ENCODE data around the gene RPN1.
"Not testable (repeated sequence)": the region's sequence is repeated elsewhere in the genome, so short reads cannot be mapped to it uniquely, and the experiment has no call there.

RPN1 gene

DNA sequence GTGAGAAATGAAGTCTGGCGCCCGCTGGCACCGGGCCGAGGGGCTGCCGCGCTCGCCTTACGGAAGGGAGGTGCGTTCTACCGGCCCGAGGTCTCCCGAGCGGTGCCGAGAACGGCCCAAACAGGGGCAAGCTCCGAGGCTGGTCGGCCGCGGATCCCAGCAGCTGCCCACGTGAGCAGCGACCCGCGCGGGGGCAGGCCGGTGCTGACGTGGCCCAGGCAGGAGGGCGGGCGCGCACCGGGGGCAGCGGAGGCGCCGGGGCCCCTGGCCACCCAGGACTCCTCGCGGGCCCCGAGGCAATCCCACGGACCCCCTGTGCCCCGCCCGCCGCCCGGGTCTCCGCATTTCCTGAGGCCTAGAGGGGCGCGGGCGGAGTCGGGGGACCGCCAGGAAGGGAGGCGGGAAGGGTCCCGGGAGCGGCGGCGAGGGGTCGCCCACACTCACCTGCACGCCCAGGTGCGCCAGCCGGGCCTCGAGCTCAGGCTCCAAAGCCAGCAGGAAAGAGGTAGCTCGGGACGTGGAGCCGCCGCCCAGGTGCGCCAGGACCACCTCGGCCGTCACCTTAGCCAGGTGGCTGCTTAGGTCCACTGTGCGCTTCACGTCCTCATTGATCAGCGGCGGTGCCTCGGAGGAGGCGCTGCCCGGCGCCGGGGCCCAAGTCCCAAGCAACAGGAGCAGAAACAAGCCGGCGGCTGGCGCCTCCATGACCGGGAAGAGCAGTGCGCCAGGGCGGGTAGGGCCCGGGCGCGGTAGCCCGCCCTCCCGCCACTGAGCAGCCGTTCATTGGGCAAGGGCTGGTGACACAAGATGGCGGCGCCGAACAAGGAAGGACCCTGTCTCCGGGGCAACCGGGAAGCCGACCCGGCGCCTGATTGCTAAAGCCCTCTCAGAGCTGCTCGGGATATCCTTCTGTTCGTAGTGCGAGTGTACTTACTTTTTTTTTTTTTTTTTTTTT lies at the start of gene RPN1:
TSS of gene RPN1 (minus strand) at position 723 of the 955 bp plus-strand sequence. CDS start at position 705, 18 bp downstream.
- peak within 1 kb of the TSS; percentile 83 for H3K4me3 Mint-ChIP-seq
- no peaks in the 10 kb centered on the region for H3K27me3 Mint-ChIP-seq
- no peaks in the 10 kb centered on the region for H3K9me3 Mint-ChIP-seq
- H3K27ac Mint-ChIP-seq = peak within 1 kb of the TSS; percentile 92
- peaks cover 45% of the 10 kb centered on the region for H3K4me1 Mint-ChIP-seq
- H3K36me3 Mint-ChIP-seq = peaks cover 15% of the 10 kb centered on the region
- CTCF ChIA-PET = interaction anchor here (0.5 to 2.2 kb wide), 6 partner anchors 10 to 560 kb away, joined by 3 to 9 read pairs (median 4); no protein-coding TSS in a partner anchor
- DNase-seq = peak; percentile 98

DNA sequence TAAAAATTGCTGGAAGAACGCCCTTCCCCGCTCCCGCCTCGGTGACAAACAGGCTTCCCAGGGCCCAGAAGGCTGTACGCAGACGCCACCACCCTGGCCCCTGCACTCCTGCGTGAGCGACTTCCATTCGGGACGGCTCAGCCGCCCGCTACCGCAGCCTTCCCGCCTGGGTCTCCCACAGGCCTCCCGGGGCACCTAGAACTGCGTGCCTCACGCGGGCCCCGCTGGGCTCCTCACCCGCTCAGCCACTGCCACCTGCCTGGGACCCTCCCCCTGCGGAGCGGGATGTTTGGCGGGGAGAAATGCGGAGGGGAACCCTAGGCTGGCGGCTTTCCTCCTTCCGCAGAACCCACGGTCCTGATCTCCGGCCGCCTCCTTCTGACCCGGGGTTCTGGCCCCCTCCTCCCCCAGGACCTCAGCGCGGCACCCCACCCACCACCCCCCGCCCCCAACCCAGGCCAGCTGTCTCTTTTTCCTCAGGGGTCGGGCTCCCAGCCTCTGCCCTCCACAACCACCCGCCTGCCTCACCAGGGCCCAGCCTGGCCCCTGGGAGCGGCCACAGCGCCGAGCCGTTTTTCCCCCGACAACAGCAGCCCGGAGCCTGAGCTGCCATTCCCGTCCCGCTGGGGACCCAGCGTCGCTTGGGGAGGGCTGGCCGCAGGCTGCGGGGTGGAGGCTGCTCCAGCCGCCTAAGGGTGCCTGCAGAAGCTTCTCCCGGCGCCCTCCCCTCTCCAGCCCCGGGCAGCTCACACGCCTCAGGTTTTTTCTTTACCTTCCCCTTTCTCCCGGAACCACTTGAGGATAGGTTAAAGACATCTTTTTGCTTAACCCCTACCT lies 47.8 kb upstream of the RPN1 start:
- Mint-ChIP-seq H3K4me3 (peak overlapping the region; percentile 66), H3K27ac (no peak overlapping the region), H3K36me3 (no peaks in the 10 kb centered on the region), H3K4me1 (peaks cover 10% of the 10 kb centered on the region), H3K9me3 (no peaks in the 10 kb centered on the region), H3K27me3 (peaks cover 44% of the 10 kb centered on the region)
- CTCF ChIA-PET = interaction anchor here (1.5 to 3.3 kb wide), 2 partner anchors 17 to 19 kb away, joined by 3 to 10 read pairs; no protein-coding TSS in a partner anchor
- DNase-seq = peak; percentile 31

DNA sequence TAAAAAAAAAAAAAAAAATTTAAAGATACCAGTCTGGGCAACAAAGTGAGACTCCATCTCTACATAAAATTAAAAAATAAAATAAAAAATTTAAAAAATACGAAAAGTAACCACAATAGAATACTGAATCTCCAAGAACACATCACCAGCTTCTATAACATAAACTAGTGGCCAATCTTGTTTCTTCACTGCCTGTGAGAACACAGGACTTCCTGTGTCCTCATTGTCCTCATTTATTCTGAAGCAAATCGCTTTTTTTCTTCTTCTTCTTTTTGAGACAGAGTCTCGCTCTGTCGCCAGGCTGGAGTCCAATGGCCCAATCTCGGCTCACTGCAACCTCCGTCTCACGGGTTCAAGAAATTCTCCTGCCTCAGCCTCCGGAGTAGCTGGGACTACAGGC lies 46.7 kb upstream of the RPN1 start:
- no peak for DNase-seq
- peaks cover 50% of the 10 kb centered on the region for H3K27me3 Mint-ChIP-seq
- H3K9me3 Mint-ChIP-seq = no peaks in the 10 kb centered on the region
- no peaks in the 10 kb centered on the region for H3K36me3 Mint-ChIP-seq
- peak overlapping the region; percentile 28 for H3K4me3 Mint-ChIP-seq
- CTCF ChIA-PET = interaction anchor here (3.3 kb wide), 1 partner anchor 16 kb away, joined by 10 read pairs; no protein-coding TSS in a partner anchor
- no peak overlapping the region for H3K27ac Mint-ChIP-seq
- H3K4me1 Mint-ChIP-seq = peaks cover 10% of the 10 kb centered on the region

DNA sequence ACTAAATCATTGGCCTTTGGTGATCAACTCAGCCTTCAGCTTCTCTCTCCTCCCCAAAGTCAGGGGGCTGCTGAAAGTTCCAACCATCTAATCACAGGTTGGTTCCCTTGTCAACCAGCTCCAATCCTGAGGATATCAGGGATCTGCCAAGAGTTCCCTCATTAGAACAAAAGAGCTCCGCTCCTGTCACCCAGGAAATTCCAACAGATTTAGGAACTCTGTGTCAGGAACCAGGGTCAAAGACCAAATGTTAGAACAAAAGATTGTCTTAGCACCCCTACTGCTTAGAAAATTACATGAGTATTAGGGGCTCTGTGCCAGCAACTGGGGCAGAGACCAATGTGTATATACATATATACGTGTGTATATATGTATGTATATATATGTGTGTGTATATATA lies 43.1 kb upstream of the RPN1 start:
- H3K27ac Mint-ChIP-seq = no peak overlapping the region
- no peak for DNase-seq
- H3K9me3 Mint-ChIP-seq = no peaks in the 10 kb centered on the region
- CTCF ChIA-PET = interaction anchor here (0.7 kb wide), 1 partner anchor 69 kb away, joined by 3 read pairs; no protein-coding TSS in a partner anchor
- no peaks in the 10 kb centered on the region for H3K36me3 Mint-ChIP-seq
- H3K4me1 Mint-ChIP-seq = peaks cover 12% of the 10 kb centered on the region
- H3K4me3 Mint-ChIP-seq = no peak overlapping the region
- H3K27me3 Mint-ChIP-seq = peaks cover 42% of the 10 kb centered on the region

DNA sequence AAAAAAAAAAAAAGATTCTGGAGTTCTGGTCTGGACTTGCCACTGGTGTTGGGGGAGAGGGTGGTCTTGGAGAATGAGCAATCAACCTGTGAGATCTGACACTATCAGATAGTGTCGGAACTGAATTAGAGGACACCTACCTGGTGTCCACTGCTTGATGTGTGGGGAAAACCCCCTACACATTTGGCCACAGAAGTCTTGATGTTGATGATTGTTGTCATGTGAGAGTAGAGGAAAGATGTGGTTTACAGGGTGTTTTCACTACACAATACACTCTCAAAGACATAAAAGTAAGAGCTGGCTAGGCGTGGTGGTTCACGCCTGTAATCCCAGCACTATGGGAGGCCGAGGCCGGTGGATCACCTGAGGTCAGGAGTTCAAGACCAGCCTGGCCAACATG lies 38.4 kb upstream of the RPN1 start:
- CTCF ChIA-PET = interaction anchor here (1.1 to 2.9 kb wide), 4 partner anchors 8 to 107 kb away, joined by 3 to 14 read pairs (median 3); no protein-coding TSS in a partner anchor
- no peak overlapping the region for H3K27ac Mint-ChIP-seq
- no peak for DNase-seq
- no peaks in the 10 kb centered on the region for H3K9me3 Mint-ChIP-seq
- peaks cover 28% of the 10 kb centered on the region for H3K27me3 Mint-ChIP-seq
- no peaks in the 10 kb centered on the region for H3K36me3 Mint-ChIP-seq
- no peak overlapping the region for H3K4me3 Mint-ChIP-seq
- peaks cover 18% of the 10 kb centered on the region for H3K4me1 Mint-ChIP-seq

DNA sequence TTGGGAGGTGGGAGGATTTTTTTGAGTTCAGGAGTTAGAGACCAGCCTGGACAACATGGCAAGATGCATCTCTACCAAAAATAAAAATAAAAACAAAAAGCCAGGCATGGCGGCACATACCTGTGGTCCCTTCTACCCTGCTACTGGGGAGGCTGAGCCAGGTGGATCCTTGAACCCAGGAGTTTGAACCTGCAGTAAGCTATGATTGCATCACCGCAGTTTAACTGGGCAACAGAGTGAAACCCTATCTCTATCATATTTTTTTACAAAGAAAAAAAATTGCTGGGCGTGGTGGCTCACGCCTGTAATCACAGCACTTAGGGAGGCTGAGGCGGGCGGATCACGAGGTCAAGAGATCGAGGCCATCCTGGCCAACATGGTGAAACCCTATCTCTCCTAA lies 35.8 kb upstream of the RPN1 start:
- Mint-ChIP-seq H3K4me1 (peaks cover 36% of the 10 kb centered on the region), H3K4me3 (no peak overlapping the region), H3K36me3 (peaks cover under 1% of the 10 kb centered on the region), H3K27me3 (peaks cover 9% of the 10 kb centered on the region), H3K27ac (no peak overlapping the region), H3K9me3 (no peaks in the 10 kb centered on the region)
- DNase-seq = no peak
- CTCF ChIA-PET = no interaction called here

DNA sequence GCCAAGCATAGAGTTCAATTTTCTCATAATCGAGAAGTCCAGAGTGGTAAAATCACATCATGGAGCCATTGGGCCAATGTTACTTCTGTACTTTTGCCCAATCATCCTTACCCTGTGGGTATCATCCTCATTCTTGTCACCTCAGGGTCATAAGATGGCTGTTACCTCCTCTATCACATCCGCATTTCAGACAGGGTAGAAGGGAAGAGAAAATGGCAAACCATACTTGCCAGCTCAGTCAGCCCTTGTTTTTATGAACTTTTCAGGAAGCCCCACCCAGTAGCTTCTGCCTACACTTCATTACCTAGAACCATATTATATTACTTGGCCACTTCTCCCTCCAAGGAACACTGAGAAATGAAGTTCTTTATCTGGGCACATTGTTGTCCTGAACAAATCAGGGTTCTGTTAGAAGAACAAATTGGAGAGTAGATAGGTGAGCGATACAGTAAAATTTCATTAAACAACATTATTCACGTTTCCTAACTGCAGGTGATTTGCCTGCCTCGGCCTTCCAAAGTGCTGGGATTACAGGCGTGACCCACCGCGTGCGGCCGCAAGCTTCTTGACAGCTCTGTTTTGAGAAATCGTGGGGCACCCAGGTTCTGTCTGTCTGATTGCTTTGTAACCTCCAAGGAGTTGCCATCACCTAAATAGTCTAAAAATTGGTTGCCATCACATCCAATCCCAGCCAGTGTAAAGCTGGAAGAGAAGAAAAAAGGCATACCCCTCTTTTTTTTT lies 34.5 kb upstream of the RPN1 start:
- Mint-ChIP-seq H3K4me1 (peaks cover 46% of the 10 kb centered on the region), H3K27ac (no peak overlapping the region), H3K9me3 (no peaks in the 10 kb centered on the region), H3K36me3 (peaks cover 4% of the 10 kb centered on the region), H3K4me3 (no peak overlapping the region), H3K27me3 (peaks cover 8% of the 10 kb centered on the region)
- CTCF ChIA-PET = interaction anchor here (0.7 to 0.8 kb wide), 2 partner anchors 21 to 119 kb away, joined by 3 to 4 read pairs; no protein-coding TSS in a partner anchor
- DNase-seq = no peak

DNA sequence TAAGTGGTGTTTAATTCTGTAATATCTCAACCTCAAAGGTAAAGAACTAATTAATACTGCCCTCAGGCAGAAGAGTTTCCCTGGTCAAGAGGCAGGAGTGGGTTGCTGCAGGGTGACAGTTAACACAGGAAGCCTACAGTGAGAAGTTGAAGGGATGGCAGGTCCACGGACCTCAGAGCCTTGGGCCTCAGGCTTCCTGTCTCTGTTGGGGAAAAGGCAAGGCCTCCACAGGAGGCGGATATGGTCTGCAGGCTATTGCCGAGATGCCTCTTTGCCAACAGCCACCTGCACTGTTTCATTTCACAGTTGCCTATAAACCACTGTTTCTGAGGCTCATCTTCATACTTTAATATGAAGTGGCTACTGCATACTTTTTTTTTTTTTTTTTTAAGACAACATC lies 33.3 kb upstream of the RPN1 start:
- H3K27ac Mint-ChIP-seq = no peak overlapping the region
- DNase-seq = no peak
- peaks cover 4% of the 10 kb centered on the region for H3K36me3 Mint-ChIP-seq
- H3K27me3 Mint-ChIP-seq = peaks cover 8% of the 10 kb centered on the region
- no peak overlapping the region for H3K4me3 Mint-ChIP-seq
- H3K4me1 Mint-ChIP-seq = peaks cover 48% of the 10 kb centered on the region
- CTCF ChIA-PET = interaction anchor here (1.3 kb wide), 1 partner anchor 21 kb away, joined by 8 read pairs; no protein-coding TSS in a partner anchor
- H3K9me3 Mint-ChIP-seq = no peaks in the 10 kb centered on the region

DNA sequence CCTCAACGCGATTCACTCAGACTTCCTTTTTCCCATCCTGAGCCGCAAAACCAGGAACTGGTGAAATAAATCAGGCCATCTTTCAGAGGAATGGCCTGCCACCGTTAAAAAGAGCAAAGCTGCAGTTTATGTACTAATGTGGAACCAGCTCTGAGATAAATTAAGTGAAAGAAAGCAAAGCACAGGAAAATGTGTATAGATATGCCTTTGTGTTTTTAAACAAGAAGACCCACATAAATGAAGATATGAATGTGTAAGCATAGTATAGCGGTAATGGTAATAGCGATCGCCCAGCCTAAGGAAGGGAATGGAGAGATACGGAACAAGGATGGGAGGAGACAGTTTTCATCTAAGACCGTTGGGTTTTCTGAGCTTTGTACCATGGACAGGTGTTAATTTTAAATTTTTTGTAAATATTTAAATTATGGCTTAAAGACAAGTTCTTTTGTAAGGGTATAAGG lies 30.8 kb upstream of the RPN1 start:
- peak overlapping the region; percentile 97 for H3K27ac Mint-ChIP-seq
- H3K27me3 Mint-ChIP-seq = peaks cover 9% of the 10 kb centered on the region
- CTCF ChIA-PET = interaction anchor here (0.6 to 5.1 kb wide), 30 partner anchors 9 to 242 kb away, joined by 3 to 146 read pairs (median 8); partner anchors contain the start of genes ACAD9, RAB7A and RPN1
- no peaks in the 10 kb centered on the region for H3K9me3 Mint-ChIP-seq
- no peak for DNase-seq
- peaks cover 4% of the 10 kb centered on the region for H3K36me3 Mint-ChIP-seq
- peak overlapping the region; percentile 94 for H3K4me3 Mint-ChIP-seq
- H3K4me1 Mint-ChIP-seq = peaks cover 46% of the 10 kb centered on the region

DNA sequence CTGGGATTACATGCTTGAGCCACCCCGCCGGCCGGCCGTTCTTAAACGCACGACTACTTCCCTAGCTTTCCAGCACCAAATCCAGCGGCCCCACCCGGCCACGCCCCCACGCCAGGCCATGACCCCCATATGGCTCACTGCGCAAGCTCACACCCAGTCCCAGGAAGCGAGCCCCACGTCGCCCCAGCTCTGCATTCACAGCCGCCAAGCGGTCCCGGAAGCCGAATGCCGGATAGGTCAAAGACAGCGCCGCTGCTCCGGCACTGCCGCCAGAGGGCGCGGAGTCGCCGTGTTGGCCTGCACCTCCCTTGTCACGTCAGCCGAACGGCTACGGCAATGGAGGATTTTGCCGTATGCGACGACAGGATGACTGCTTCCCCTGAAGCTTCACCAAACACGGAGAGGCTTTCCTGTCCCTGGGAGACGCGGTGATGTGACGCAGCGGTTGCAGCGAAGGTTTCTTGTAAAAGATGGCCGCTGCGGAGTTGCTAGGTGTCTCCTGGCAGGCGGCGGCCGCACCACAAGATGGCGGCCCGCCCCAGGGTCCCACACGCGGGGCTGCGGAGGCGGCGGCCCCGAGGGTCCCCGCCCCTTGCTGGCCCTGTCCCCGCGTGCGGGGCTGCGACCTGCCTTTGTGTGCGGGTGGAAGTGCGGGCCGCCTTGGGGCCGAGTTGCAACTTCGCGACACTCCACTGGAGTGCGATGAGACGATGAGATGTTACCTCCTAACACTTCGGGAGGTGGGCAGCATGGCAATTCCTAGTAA lies 30.2 kb upstream of the RPN1 start:
- DNase-seq = peak; percentile 98
- peak overlapping the region; percentile 94 for H3K4me3 Mint-ChIP-seq
- H3K36me3 Mint-ChIP-seq = peaks cover 4% of the 10 kb centered on the region
- no peaks in the 10 kb centered on the region for H3K9me3 Mint-ChIP-seq
- peak overlapping the region; percentile 97 for H3K27ac Mint-ChIP-seq
- peaks cover 49% of the 10 kb centered on the region for H3K4me1 Mint-ChIP-seq
- H3K27me3 Mint-ChIP-seq = peaks cover 9% of the 10 kb centered on the region
- CTCF ChIA-PET = interaction anchor here (0.6 to 5.1 kb wide), 46 partner anchors 9 to 243 kb away, joined by 3 to 146 read pairs (median 5); partner anchors contain the start of genes ACAD9, RAB7A and RPN1

DNA sequence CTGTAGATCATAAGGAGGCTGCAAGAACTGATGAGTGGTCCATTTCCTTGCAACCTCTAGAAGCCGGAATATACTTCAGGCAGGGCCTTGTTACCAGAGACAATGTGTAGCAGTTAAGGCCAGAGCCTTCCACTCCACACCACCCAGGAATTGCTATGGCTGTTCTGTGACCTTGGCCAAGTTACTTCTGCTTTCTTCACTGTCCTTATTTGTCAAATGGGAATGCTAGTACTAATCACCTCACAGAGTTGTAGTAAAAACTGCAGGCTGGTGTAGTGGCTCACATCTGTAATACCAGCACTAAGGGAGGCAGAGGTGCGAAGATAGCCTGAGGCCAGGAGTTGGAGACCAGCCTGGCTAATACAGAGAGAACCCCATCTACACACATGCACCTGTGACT lies 28.7 kb upstream of the RPN1 start:
- H3K4me1 Mint-ChIP-seq = peaks cover 51% of the 10 kb centered on the region
- peak overlapping the region; percentile 39 for H3K27ac Mint-ChIP-seq
- peaks cover 2% of the 10 kb centered on the region for H3K9me3 Mint-ChIP-seq
- CTCF ChIA-PET = interaction anchor here (0.7 to 5.1 kb wide), 6 partner anchors 7 to 118 kb away, joined by 3 to 146 read pairs (median 6); no protein-coding TSS in a partner anchor
- H3K36me3 Mint-ChIP-seq = peaks cover 7% of the 10 kb centered on the region
- H3K4me3 Mint-ChIP-seq = peak overlapping the region; percentile 94
- DNase-seq = no peak
- peaks cover 14% of the 10 kb centered on the region for H3K27me3 Mint-ChIP-seq

DNA sequence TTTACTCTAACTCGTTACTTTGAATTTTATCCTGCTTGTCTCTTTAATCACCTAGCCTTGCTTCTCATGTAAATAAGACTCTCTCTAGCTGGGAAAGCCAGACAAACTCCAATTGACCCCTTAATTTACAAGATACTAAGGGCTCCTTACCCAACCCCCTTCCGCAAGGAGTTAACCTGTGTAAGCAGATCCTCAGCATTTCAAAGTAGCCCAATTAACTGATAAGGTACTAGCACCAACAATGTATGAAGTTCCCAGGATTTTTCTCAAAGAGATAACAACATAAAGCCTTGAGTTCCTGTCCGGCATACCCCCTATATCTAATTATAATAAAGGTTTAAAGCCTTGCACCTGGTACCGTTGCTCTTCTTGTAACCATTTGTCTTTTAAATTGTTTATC lies 25.2 kb upstream of the RPN1 start:
- CTCF ChIA-PET = interaction anchor here (1.5 to 2.4 kb wide), 2 partner anchors 22 to 119 kb away, joined by 6 to 15 read pairs; no protein-coding TSS in a partner anchor
- not testable (repeated sequence) for H3K4me3 Mint-ChIP-seq, H3K9me3 Mint-ChIP-seq, H3K27ac Mint-ChIP-seq, DNase-seq, H3K36me3 Mint-ChIP-seq
- Mint-ChIP-seq H3K4me1 (peaks cover 32% of the 10 kb centered on the region), H3K27me3 (peaks cover 39% of the 10 kb centered on the region)
